GM12892 (cell line): ENCODE measurements around the gene SPARCL1.
"Not testable (repeated sequence)": the region's sequence is repeated elsewhere in the genome, so short reads cannot be mapped to it uniquely, and the experiment has no call there.

ENCODE experiments used
- DNase-seq: peaks from one replicate; pipeline ENCODE4 v3.0.0; 2011; ENCODE audit not compliant: insufficient read length
- FAIRE-seq: peaks from 2 replicates; lab custom pipeline; 2011; peaks lifted over from hg19 to GRCh38; lab: Jason Lieb, UNC
- POLR2A ChIP-seq: IDR thresholded peaks from 2 replicates; pipeline ENCODE4 v1.6.1; 2011; ENCODE audit warnings: low read depth, low read length, control low read depth
- POLR2AphosphoS5 ChIP-seq: IDR thresholded peaks from 2 replicates; pipeline ENCODE4 v1.6.1; 2011; ENCODE audit warnings: low read depth, low read length, control low read depth
- TAF1 ChIP-seq: IDR thresholded peaks from 2 replicates; pipeline ENCODE4 v1.6.1; 2011; ENCODE audit warnings: low read depth, mild to moderate bottlenecking, control low read depth, low read length, borderline replicate concordance

SPARCL1 gene

GRCh38 chr4:87491436-87491835 is 37.7 kb downstream of the SPARCL1 start:
- no peak for DNase-seq
- no peak for TF ChIP-seq POLR2AphosphoS5
- TF ChIP-seq TAF1: no peak
- no peak for TF ChIP-seq POLR2A
- no peak for FAIRE-seq

GRCh38 chr4:87490664-87491369 is 38.4 kb downstream of the SPARCL1 start:
- FAIRE-seq (no peak), DNase-seq (no peak)
- TF ChIP-seq POLR2AphosphoS5 (no peak), POLR2A (no peak), TAF1 (no peak)

- no peak for TF ChIP-seq POLR2AphosphoS5
- TF ChIP-seq TAF1: no peak
- no peak for TF ChIP-seq POLR2A
- no peak for DNase-seq
- no peak for FAIRE-seq
Measured at GRCh38 chr4:87489678-87490077, 39.5 kb downstream of the SPARCL1 start.

GRCh38 chr4:87488666-87489065 is 40.5 kb downstream of the SPARCL1 start:
- FAIRE-seq, DNase-seq: not testable (repeated sequence)

- DNase-seq, FAIRE-seq: not testable (repeated sequence)
Measured at GRCh38 chr4:87483247-87483646, 45.9 kb downstream of the SPARCL1 start.

- FAIRE-seq (no peak), DNase-seq (no peak)
- no peak for TF ChIP-seq POLR2AphosphoS5
- no peak for TF ChIP-seq POLR2A
- no peak for TF ChIP-seq TAF1
Measured at GRCh38 chr4:87481377-87481776, 47.8 kb downstream of the SPARCL1 start.

GRCh38 chr4:87478732-87479250 is 50.4 kb downstream of the SPARCL1 start:
- DNase-seq (no peak), FAIRE-seq (no peak)
- TF ChIP-seq TAF1: no peak
- no peak for TF ChIP-seq POLR2A
- no peak for TF ChIP-seq POLR2AphosphoS5

GRCh38 chr4:87476934-87477333 is 52.2 kb downstream of the SPARCL1 start:
- DNase-seq: no peak
- TF ChIP-seq TAF1 (no peak), POLR2A (no peak), POLR2AphosphoS5 (no peak)
- no peak for FAIRE-seq

- DNase-seq (no peak), FAIRE-seq (peak; percentile 42)
- TF ChIP-seq POLR2A: no peak
- TF ChIP-seq TAF1: no peak
- TF ChIP-seq POLR2AphosphoS5: no peak
Measured at GRCh38 chr4:87469390-87469789, 59.8 kb downstream of the SPARCL1 start.

GRCh38 chr4:87465739-87466366 is 63.3 kb downstream of the SPARCL1 start:
- TF ChIP-seq TAF1: no peak
- no peak for TF ChIP-seq POLR2AphosphoS5
- no peak for TF ChIP-seq POLR2A

GRCh38 chr4:87462102-87462501 is 67.1 kb downstream of the SPARCL1 start:
- no peak for DNase-seq
- TF ChIP-seq POLR2A: no peak
- TF ChIP-seq POLR2AphosphoS5: no peak
- TF ChIP-seq TAF1: no peak
- FAIRE-seq: no peak

More at GRCh38 chr4:87465739-87466366, 63.3 kb downstream of the SPARCL1 start:
- FAIRE-seq (no peak), DNase-seq (no peak)

- TF ChIP-seq POLR2AphosphoS5: no peak
- no peak for TF ChIP-seq TAF1
- no peak for TF ChIP-seq POLR2A
- no peak for FAIRE-seq
- no peak for DNase-seq
Measured at GRCh38 chr4:87461281-87461700, 67.9 kb downstream of the SPARCL1 start.
